DOHH2 (cell line): ENCODE data around the gene CCDC30.

Source experiments
- H3F3A ChIP-seq: fragments of 200-600 bp; sonication (generic), shearing (Covaris generic); 2 replicates; pipeline ENCODE4 v1.6.0; 2016; ENCODE audit warnings: antibody characterized with exemption, mild to moderate bottlenecking; ENCODE audit not compliant: control insufficient read depth, insufficient read depth
- H3K27ac ChIP-seq: fragments of 200-600 bp; sonication (generic); 2 replicates; pipeline ENCODE4 v1.5.1; 2014; ENCODE audit warnings: low read depth, mild to moderate bottlenecking, low read length, moderate library complexity
- H3K27me3 ChIP-seq: fragments of 200-600 bp; sonication (generic); 2 replicates; pipeline ENCODE4 v1.6.1; 2014; ENCODE audit warnings: mild to moderate bottlenecking, low read length, mixed read lengths; ENCODE audit not compliant: control insufficient read depth
- H3K36me3 ChIP-seq: fragments of 200-600 bp; sonication (generic); 2 replicates; pipeline ENCODE4 v1.6.1; 2014; ENCODE audit warnings: mild to moderate bottlenecking, low read length, moderate library complexity, mixed read lengths; ENCODE audit not compliant: control insufficient read depth
- H3K4me1 ChIP-seq: fragments of 200-600 bp; sonication (generic); 2 replicates; pipeline ENCODE4 v1.6.1; 2014; ENCODE audit warnings: mild to moderate bottlenecking, low read length, mixed read lengths; ENCODE audit not compliant: control insufficient read depth
- H3K4me2 ChIP-seq: fragments of 200-600 bp; sonication (generic); 2 replicates; pipeline ENCODE4 v1.6.0; 2014; ENCODE audit warnings: mild to moderate bottlenecking, low read length, moderate library complexity
- H3K4me3 ChIP-seq: fragments of 200-600 bp; sonication (generic); 2 replicates; pipeline ENCODE4 v1.5.1; 2014; ENCODE audit warnings: mild to moderate bottlenecking, low read length, mixed read lengths
- H3K79me2 ChIP-seq: fragments of 200-600 bp; sonication (generic); 2 replicates; pipeline ENCODE4 v1.6.1; 2014; ENCODE audit warnings: mild to moderate bottlenecking, low read length, mixed read lengths; ENCODE audit not compliant: control insufficient read depth
- H3K9me2 ChIP-seq: fragments of 200-600 bp; sonication (generic); replicated peaks from 2 replicates; pipeline ENCODE4 v1.6.1; 2014; ENCODE audit warnings: mild to moderate bottlenecking, low read length, mixed read lengths; ENCODE audit not compliant: control insufficient read depth
- H3K9me3 ChIP-seq: fragments of 200-600 bp; sonication (generic); 2 replicates; pipeline ENCODE4 v1.6.1; 2014; ENCODE audit warnings: antibody characterized with exemption, low read length, mixed read lengths; ENCODE audit not compliant: control insufficient read depth, insufficient read depth
- H4K20me1 ChIP-seq: fragments of 200-600 bp; sonication (generic); 2 replicates; pipeline ENCODE4 v1.6.0; 2014; ENCODE audit warnings: low read depth, mild to moderate bottlenecking, antibody characterized with exemption, low read length, moderate library complexity; ENCODE audit not compliant: control insufficient read depth, insufficient read depth
- CTCF ChIP-seq: fragments of 200-600 bp; sonication (generic); IDR thresholded peaks from one replicate; pipeline ENCODE4 v1.5.1; 2014; ENCODE audit warnings: antibody characterized with exemption, mild to moderate bottlenecking, low read depth, low read length; ENCODE audit not compliant: poor library complexity, severe bottlenecking
- EZH2phosphoT487 ChIP-seq: fragments of 200-600 bp; sonication (generic); IDR thresholded peaks from 2 replicates; pipeline ENCODE4 v1.6.1; 2017; ENCODE audit warnings: borderline replicate concordance, mild to moderate bottlenecking, antibody characterized with exemption, low read length, moderate library complexity, mixed read lengths

The CCDC30 gene

GRCh38 chr1:42692461-42692860 is 229.4 kb downstream of the CCDC30 start:
- Histone ChIP-seq H3K79me2 (peaks cover 100% of the 10 kb centered on the region), H3K36me3 (peaks cover 100% of the 10 kb centered on the region), H3K27ac (no peak overlapping the region), H3K9me2 (no peaks in the 10 kb centered on the region), H4K20me1 (peaks cover 74% of the 10 kb centered on the region), H3K4me2 (no peak overlapping the region), H3K4me3 (no peak overlapping the region), H3K27me3 (no peaks in the 10 kb centered on the region), H3K9me3 (no peaks in the 10 kb centered on the region), H3K4me1 (peaks cover 27% of the 10 kb centered on the region), H3F3A (peaks cover 18% of the 10 kb centered on the region)
- TF ChIP-seq EZH2phosphoT487 (no peak), CTCF (no peak)

- no peak overlapping the region for H3K27ac ChIP-seq
- TF ChIP-seq EZH2phosphoT487 (no peak), CTCF (no peak)
- peaks cover 100% of the 10 kb centered on the region for H3K36me3 ChIP-seq
Observed at GRCh38 chr1:42692911-42693310, 229.8 kb downstream of the CCDC30 start.

GRCh38 chr1:42698081-42698813 is 235.2 kb downstream of the CCDC30 start:
- Histone ChIP-seq H3K27me3 (no peaks in the 10 kb centered on the region), H3K9me2 (no peaks in the 10 kb centered on the region), H3K27ac (no peak overlapping the region), H3K9me3 (no peaks in the 10 kb centered on the region), H3K4me3 (no peak overlapping the region), H3K4me1 (no peaks in the 10 kb centered on the region), H3K79me2 (peaks cover 84% of the 10 kb centered on the region), H3F3A (peaks cover 32% of the 10 kb centered on the region), H4K20me1 (peaks cover 36% of the 10 kb centered on the region), H3K36me3 (peaks cover 98% of the 10 kb centered on the region), H3K4me2 (no peak overlapping the region)
- no peak for TF ChIP-seq EZH2phosphoT487
- no peak for TF ChIP-seq CTCF

More at GRCh38 chr1:42692911-42693310, 229.8 kb downstream of the CCDC30 start:
- Histone ChIP-seq H3K9me2 (no peaks in the 10 kb centered on the region), H3K4me3 (no peak overlapping the region), H4K20me1 (peaks cover 69% of the 10 kb centered on the region), H3K27me3 (no peaks in the 10 kb centered on the region), H3F3A (peaks cover 18% of the 10 kb centered on the region), H3K9me3 (no peaks in the 10 kb centered on the region), H3K79me2 (peaks cover 100% of the 10 kb centered on the region), H3K4me2 (no peak overlapping the region), H3K4me1 (peaks cover 22% of the 10 kb centered on the region)
